Esophagus squamous epithelium (tissue), 4 donors: ENCODE data around the gene TPSAB1.
"Not testable (repeated sequence)": the region's sequence is repeated elsewhere in the genome, so short reads cannot be mapped to it uniquely, and the experiment has no call there.

ENCODE experiments used
- CTCF ChIP-seq, 6 experiments: fragments of 450-650 bp in 4 of 6; fragments of 200-600 bp in 2 of 6; sonication (generic) in 2 of 6; IDR thresholded peaks; one replicate each; pipeline ENCODE4 v1.5.1; 2016 to 2019; ENCODE audit warnings: antibody characterized with exemption in 6 of 6, mild to moderate bottlenecking in 4 of 6, moderate library complexity in 4 of 6
- POLR2A ChIP-seq, 4 donors: fragments of 450-650 bp; IDR thresholded peaks; one replicate each; pipeline ENCODE4 v1.6.1; 2017; ENCODE audit warnings: antibody characterized with exemption in 4 of 4, mild to moderate bottlenecking in 4 of 4, moderate library complexity in 3 of 4

GRCh38 chr16:1230084-1230470 lies 10.4 kb upstream of the TPSAB1 start, which contains the start of gene TPSB2:
- TF ChIP-seq CTCF, POLR2A (IDR thresholded peaks at IDR 0.05): not testable (repeated sequence)
